Adipocyte (in vitro differentiated cells): ENCODE measurements around the gene FAM72B.
"Not testable (repeated sequence)": the region's sequence is repeated elsewhere in the genome, so short reads cannot be mapped to it uniquely, and the experiment has no call there.

ENCODE experiments used
- DNase-seq: peaks from one replicate; pipeline ENCODE4 v3.0.0-alpha.2; 2015; ENCODE audit warnings: low read depth
- H3K27me3 ChIP-seq: replicated peaks from 2 replicates; pipeline ENCODE4 v1.7.0; 2013; ENCODE audit warnings: mild to moderate bottlenecking, low read length, moderate library complexity; ENCODE audit not compliant: control insufficient read depth, insufficient read depth
- H3K36me3 ChIP-seq: 2 replicates; pipeline ENCODE4 v1.7.0; 2013; ENCODE audit warnings: low read length, mild to moderate bottlenecking, moderate library complexity; ENCODE audit not compliant: control insufficient read depth, insufficient read depth, severe bottlenecking
- H3K4me1 ChIP-seq: 2 replicates; pipeline ENCODE4 v1.7.0; 2013; ENCODE audit warnings: mild to moderate bottlenecking, low read length, moderate library complexity; ENCODE audit not compliant: control insufficient read depth, insufficient read depth
- H3K4me3 ChIP-seq: 2 replicates; pipeline ENCODE4 v1.7.0; 2013; ENCODE audit warnings: mild to moderate bottlenecking, low read length, moderate library complexity
- H3K9ac ChIP-seq: 2 replicates; pipeline ENCODE4 v1.7.0; 2013; ENCODE audit warnings: mild to moderate bottlenecking, low read length, moderate library complexity
- H3K9me3 ChIP-seq: 2 replicates; pipeline ENCODE4 v1.7.0; 2013; ENCODE audit warnings: mild to moderate bottlenecking, low read length, moderate library complexity; ENCODE audit not compliant: control insufficient read depth

FAM72B gene

DNA sequence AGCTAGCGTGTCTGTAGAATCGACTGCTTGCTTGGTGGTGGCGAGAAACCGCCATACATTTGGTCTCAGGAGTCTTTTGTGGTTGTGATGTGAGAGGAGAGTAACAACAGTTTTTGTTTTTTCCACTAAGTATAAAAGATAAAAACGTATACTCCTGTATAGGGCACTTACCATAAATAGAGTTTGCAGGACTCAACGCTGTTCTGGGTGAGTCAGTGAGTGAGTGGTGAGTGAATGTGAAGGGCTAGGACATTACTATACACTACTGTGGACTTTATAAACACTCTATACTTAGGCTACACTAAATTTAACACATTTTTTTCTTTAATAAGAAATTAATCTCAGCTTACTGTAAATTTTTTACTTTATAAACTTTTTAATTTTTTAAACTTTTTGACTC is 43.7 kb downstream of the FAM72B start:
- H3K27me3 ChIP-seq, DNase-seq, H3K4me3 ChIP-seq, H3K36me3 ChIP-seq, H3K4me1 ChIP-seq, H3K9ac ChIP-seq, H3K9me3 ChIP-seq: not testable (repeated sequence)

DNA sequence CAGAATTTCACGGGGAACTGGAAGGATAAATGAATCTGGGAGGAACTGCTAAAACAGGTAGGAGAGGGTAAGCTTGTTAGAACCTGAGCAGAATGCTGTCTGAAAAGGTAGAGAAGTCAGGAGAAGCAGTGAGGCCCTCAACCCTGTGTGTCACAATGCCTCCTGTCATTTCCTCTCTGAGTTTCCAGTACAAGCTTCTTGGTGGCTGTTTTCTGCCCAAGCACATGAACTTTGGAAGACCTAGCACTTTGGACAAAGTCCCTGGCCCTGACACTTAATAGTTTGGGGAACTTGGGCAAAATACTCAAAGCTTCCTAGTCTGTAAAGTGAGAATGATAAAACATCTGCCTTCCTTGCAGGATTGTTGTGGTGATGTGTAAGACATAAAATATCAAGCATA is 52.6 kb downstream of the FAM72B start:
- not testable (repeated sequence) for H3K27me3 ChIP-seq, DNase-seq, H3K36me3 ChIP-seq, H3K9me3 ChIP-seq, H3K4me1 ChIP-seq, H3K9ac ChIP-seq, H3K4me3 ChIP-seq

DNA sequence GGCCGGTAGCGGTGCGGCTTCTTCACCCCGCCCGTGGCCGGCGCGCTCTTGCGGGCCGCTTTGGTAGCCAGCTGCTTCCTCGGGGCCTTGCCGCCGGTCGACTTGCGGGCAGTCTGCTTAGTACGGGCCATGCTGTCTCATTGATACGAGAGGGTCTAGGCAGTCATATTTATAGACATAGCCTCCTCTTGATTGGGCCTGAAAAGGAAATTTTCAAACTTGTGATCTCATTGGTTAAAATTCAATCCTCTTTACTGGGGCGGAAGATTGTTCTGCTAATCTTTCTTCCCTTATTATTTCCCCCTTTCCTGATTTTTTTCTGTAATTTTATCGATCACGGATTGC is 65.7 kb downstream of the FAM72B start:
- H3K36me3 ChIP-seq, DNase-seq, H3K9me3 ChIP-seq, H3K27me3 ChIP-seq, H3K4me1 ChIP-seq: not testable (repeated sequence)
- peak overlapping the region; percentile 73 for H3K4me3 ChIP-seq
- H3K9ac ChIP-seq: peak overlapping the region; percentile 66
